ENCODE results near the gene TSSC4.

Gene TSSC4

GRCh38 chr11:2411446-2412305 is 11.1 kb downstream of the TSSC4 start:
- ATAC-seq (no peak), DNase-seq (ENCODE audit: low spot score in 2 of 2) (no peak)
- no peaks in the 10 kb centered on the region for H3K9me3 Mint-ChIP-seq
- H3K4me3 Mint-ChIP-seq = no peak overlapping the region
- peaks cover 5% of the 10 kb centered on the region for H3K36me3 Mint-ChIP-seq
- no peaks in the 10 kb centered on the region for H3K4me1 Mint-ChIP-seq
- no peak overlapping the region for H3K27ac Mint-ChIP-seq

DNA sequence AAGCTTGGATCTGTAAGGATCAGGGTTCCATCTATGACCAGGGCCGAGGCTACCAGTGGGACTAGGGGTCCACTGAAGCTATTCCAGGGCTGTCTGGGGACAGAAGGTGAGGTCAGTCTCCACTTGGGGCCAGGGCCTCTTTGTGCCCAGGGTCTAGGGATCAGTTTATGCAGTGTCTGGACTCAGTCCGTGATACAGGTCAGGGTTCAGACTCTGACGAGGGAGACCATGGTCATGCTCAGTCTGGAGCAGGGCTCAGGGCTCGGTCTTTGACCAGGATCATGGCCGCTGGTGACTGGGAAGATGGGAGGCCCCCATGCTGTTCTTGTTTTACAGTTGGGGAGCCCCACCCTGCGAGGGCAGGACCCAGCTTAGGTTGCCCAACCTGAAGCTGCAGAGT is 11.8 kb downstream of the TSSC4 start:
- ATAC-seq = no peak
- Mint-ChIP-seq H3K36me3 (peaks cover 3% of the 10 kb centered on the region), H3K27ac (no peak overlapping the region), H3K9me3 (no peaks in the 10 kb centered on the region), H3K4me1 (no peaks in the 10 kb centered on the region), H3K4me3 (no peak overlapping the region)
- DNase-seq (ENCODE audit: low spot score in 2 of 2) = no peak

GRCh38 chr11:2413742-2414579 is 13.4 kb downstream of the TSSC4 start:
- Mint-ChIP-seq H3K27ac (no peak overlapping the region), H3K36me3 (no peaks in the 10 kb centered on the region), H3K9me3 (no peaks in the 10 kb centered on the region), H3K4me1 (no peaks in the 10 kb centered on the region), H3K4me3 (no peak overlapping the region)
- ATAC-seq (no peak), DNase-seq (ENCODE audit: low spot score in 2 of 2) (no peak)

- Mint-ChIP-seq H3K36me3 (no peaks in the 10 kb centered on the region), H3K4me3 (no peak overlapping the region), H3K4me1 (no peaks in the 10 kb centered on the region), H3K27ac (no peak overlapping the region), H3K9me3 (no peaks in the 10 kb centered on the region)
- ATAC-seq (no peak), DNase-seq (ENCODE audit: low spot score in 2 of 2) (no peak)
Measured at GRCh38 chr11:2414616-2415015, 14.1 kb downstream of the TSSC4 start.

DNA sequence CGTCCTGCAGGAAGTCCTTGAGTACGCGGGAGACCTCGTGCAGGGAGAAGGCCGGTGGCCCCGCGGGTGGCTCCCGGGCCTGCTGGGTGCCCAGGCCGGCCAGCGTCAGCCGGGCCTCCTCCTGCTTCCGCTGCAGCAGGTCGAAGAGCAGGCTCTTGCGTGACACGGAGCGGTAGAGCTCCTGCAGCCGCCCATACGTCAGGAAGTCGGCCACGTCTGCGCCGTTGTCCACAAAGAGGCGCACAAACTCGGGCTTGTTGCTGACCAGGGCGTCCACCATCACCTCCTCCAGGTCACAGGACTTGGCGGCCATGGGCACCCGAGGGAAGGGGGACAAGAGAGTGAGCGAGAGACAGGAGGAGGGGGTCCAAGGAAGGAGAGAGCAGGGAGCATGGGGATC is 14.6 kb downstream of the TSSC4 start:
- ATAC-seq = no peak
- H3K4me1 Mint-ChIP-seq = no peaks in the 10 kb centered on the region
- no peak for DNase-seq (ENCODE audit: low spot score in 2 of 2)
- no peaks in the 10 kb centered on the region for H3K36me3 Mint-ChIP-seq
- no peak overlapping the region for H3K27ac Mint-ChIP-seq
- H3K4me3 Mint-ChIP-seq = no peak overlapping the region
- H3K9me3 Mint-ChIP-seq = no peaks in the 10 kb centered on the region

- H3K9me3 Mint-ChIP-seq = no peaks in the 10 kb centered on the region
- DNase-seq (ENCODE audit: low spot score in 2 of 2) = no peak
- no peaks in the 10 kb centered on the region for H3K4me1 Mint-ChIP-seq
- H3K27ac Mint-ChIP-seq = no peak overlapping the region
- H3K4me3 Mint-ChIP-seq = no peak overlapping the region
- H3K36me3 Mint-ChIP-seq = no peaks in the 10 kb centered on the region
- ATAC-seq = no peak
Measured at GRCh38 chr11:2415601-2416380, 15.2 kb downstream of the TSSC4 start.

DNA sequence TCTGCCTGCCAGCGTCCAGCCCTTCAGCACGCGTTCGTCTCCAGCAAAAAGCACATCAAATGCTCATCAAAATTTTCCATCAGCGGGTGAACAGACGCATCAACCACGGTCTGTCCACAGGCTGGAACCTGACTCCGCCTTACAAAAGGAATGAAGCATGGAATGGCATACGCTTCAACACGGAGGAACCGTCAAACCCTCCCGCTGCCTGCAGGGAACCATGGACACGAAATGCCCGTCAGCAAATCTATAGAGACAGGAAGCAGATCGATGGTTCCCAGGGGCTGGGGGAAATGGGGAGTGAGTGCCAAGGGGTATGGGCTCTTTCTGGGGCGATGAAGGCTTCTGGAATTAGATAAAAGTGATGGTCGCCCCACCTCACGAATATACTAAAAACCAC is 16.2 kb downstream of the TSSC4 start:
- Mint-ChIP-seq H3K4me3 (no peak overlapping the region), H3K36me3 (no peaks in the 10 kb centered on the region), H3K27ac (no peak overlapping the region), H3K9me3 (no peaks in the 10 kb centered on the region), H3K4me1 (no peaks in the 10 kb centered on the region)
- ATAC-seq (no peak), DNase-seq (ENCODE audit: low spot score in 2 of 2) (no peak)

- Mint-ChIP-seq H3K27ac (no peak overlapping the region), H3K36me3 (no peaks in the 10 kb centered on the region), H3K4me1 (no peaks in the 10 kb centered on the region), H3K9me3 (no peaks in the 10 kb centered on the region), H3K4me3 (no peak overlapping the region)
- ATAC-seq = no peak
- DNase-seq (ENCODE audit: low spot score in 2 of 2) = no peak
Measured at GRCh38 chr11:2417856-2418692, 17.5 kb downstream of the TSSC4 start.

GRCh38 chr11:2418693-2419360 is 18.3 kb downstream of the TSSC4 start:
- DNase-seq (ENCODE audit: low spot score in 2 of 2) (no peak), ATAC-seq (no peak)
- H3K4me3 Mint-ChIP-seq = no peak overlapping the region
- no peak overlapping the region for H3K27ac Mint-ChIP-seq
- H3K4me1 Mint-ChIP-seq = no peaks in the 10 kb centered on the region
- no peaks in the 10 kb centered on the region for H3K36me3 Mint-ChIP-seq
- H3K9me3 Mint-ChIP-seq = no peaks in the 10 kb centered on the region

DNA sequence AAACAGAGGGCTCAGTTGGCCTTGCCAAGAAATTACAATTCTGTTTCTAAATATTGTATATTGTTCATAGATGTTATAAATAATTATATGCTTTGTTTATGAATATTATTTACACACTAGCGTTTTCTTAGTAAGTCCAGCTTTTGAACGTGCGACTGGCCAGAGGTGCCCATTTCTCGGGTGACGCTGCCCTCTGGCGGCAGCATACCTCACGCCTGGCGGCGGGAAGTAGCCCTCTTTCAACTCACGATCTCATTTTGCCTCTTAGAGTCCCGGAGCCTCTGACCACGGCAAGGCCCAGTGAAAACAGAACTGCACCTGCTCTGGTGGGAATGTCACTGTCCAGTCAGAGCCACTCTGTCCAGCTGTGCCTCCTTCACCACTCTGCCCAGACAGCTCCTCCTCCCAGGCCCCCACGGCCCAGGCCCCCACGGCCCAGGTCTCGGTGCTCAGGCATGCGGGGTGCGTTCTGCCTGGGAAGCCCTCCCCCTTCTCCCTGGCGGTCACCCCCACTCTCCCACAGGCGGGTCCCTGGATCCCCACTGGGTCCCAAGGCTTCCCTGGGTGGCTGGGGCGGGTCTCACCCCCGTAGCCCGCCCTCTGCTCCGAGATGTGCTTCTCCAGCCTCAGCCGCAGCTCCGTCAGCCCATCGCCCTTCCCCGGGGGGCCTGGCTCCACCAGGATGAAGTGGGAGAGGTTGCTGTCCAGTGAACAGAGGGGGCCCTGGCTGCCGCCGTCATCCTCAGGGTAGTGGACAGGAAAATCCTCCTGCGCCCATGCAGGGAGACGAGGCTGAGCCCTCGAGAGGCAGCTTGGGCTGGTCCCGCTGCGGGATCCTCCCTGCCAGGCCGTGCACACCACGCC is 19.3 kb downstream of the TSSC4 start:
- Mint-ChIP-seq H3K4me1 (no peaks in the 10 kb centered on the region), H3K27ac (no peak overlapping the region), H3K36me3 (no peaks in the 10 kb centered on the region), H3K4me3 (no peak overlapping the region), H3K9me3 (no peaks in the 10 kb centered on the region)
- peak; percentile 66 to 83 for DNase-seq (ENCODE audit: low spot score in 2 of 2)
- ATAC-seq = peak; percentile 54

- DNase-seq (ENCODE audit: low spot score in 2 of 2) (peak; percentile 63 to 83), ATAC-seq (peak; percentile 87)
- Mint-ChIP-seq H3K4me3 (no peak overlapping the region), H3K36me3 (no peaks in the 10 kb centered on the region), H3K9me3 (no peaks in the 10 kb centered on the region), H3K27ac (no peak overlapping the region), H3K4me1 (no peaks in the 10 kb centered on the region)
Measured at GRCh38 chr11:2420502-2421225, 20.1 kb downstream of the TSSC4 start.

DNA sequence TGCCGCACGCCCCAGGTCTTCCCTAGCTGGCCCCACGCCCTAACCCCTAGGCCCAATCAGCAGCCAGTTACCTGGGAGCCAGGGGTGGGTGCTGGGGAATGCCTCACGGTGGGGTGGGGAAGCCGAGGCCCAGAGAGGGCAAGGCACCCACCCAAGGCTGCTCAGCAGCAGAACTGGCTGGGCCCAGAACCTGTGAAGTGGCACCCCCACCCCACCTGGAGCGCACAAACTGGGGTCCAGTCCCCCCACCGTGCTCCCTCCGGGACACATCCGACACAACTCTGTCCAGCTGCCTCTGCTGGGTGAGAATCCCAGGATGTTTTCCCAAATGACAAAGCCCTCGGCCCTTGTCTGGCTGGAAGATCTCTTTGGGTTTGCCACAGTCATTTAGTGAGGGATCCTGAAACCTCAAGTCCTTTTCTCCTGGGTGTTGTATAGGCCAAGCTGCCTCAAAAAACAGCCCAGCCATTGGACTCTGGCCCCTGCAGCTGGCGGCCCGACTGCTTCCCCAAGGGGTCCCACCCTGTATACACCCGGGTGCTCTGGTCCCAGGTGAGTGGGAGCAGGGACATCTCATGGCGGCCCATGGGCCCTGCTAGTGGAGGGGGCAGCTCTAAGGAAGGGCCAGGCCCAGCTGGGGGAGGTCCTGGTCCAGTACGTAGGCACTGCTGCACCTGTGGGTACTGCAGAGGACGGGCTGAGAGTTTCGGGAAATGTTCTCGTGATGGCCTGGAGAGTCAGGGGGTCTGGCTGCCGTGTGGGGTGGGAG is 20.9 kb downstream of the TSSC4 start:
- Mint-ChIP-seq H3K27ac (no peak overlapping the region), H3K36me3 (no peaks in the 10 kb centered on the region), H3K4me3 (no peak overlapping the region), H3K9me3 (no peaks in the 10 kb centered on the region), H3K4me1 (no peaks in the 10 kb centered on the region)
- DNase-seq (ENCODE audit: low spot score in 2 of 2) (no peak), ATAC-seq (no peak)

Data from stimulated activated effector memory CD8-positive, alpha-beta T cell treated with anti-CD3 and anti-CD28 coated beads, Interleukin-12 subunit alpha, Interleukin-12 subunit beta, amount 100 ng/mL, for 72 hours (primary cell).